HUES6 (cell line): ENCODE results near the gene SELPLG.
"Not testable (repeated sequence)": the region's sequence is repeated elsewhere in the genome, so short reads cannot be mapped to it uniquely, and the experiment has no call there.

Experiments used
- H3K27ac ChIP-seq: 2 replicates; pipeline ENCODE4 v1.7.0; 2013; ENCODE audit warnings: low read depth, mild to moderate bottlenecking, low read length, inconsistent platforms
- H3K27me3 ChIP-seq: 2 replicates; pipeline ENCODE4 v1.6.1; 2013; ENCODE audit warnings: low read length; ENCODE audit not compliant: control insufficient read depth, insufficient read depth
- H3K36me3 ChIP-seq: 2 replicates; pipeline ENCODE4 v1.6.1; 2013; ENCODE audit warnings: low read length; ENCODE audit not compliant: control insufficient read depth, insufficient read depth
- H3K4me1 ChIP-seq: 2 replicates; pipeline ENCODE4 v1.6.1; 2013; ENCODE audit warnings: low read length; ENCODE audit not compliant: control insufficient read depth, insufficient read depth
- H3K4me3 ChIP-seq: 2 replicates; pipeline ENCODE4 v1.5.1; 2013; ENCODE audit warnings: low read depth, low read length
- H3K9ac ChIP-seq: one replicate; pipeline ENCODE4 v1.6.1; 2013; ENCODE audit warnings: mild to moderate bottlenecking, low read length
- H3K9me3 ChIP-seq: 2 replicates; pipeline ENCODE4 v1.6.1; 2013; ENCODE audit warnings: low read depth, low read length; ENCODE audit not compliant: control insufficient read depth, insufficient read depth

The SELPLG gene

GRCh38 chr12:108574276-108574675 is 59.4 kb downstream of the SELPLG start:
- not testable (repeated sequence) for H3K36me3 ChIP-seq, H3K4me1 ChIP-seq

GRCh38 chr12:108573317-108573716 is 60.4 kb downstream of the SELPLG start:
- Histone ChIP-seq H3K4me1 (no peaks in the 10 kb centered on the region), H3K9me3 (no peaks in the 10 kb centered on the region)

More at GRCh38 chr12:108574276-108574675, 59.4 kb downstream of the SELPLG start:
- H3K9me3 ChIP-seq, H3K27me3 ChIP-seq, H3K27ac ChIP-seq, H3K9ac ChIP-seq, H3K4me3 ChIP-seq: not testable (repeated sequence)

GRCh38 chr12:108572166-108572790 is 61.4 kb downstream of the SELPLG start:
- no peak overlapping the region for H3K4me3 ChIP-seq
- H3K4me1 ChIP-seq: no peaks in the 10 kb centered on the region
- H3K27me3 ChIP-seq: no peaks in the 10 kb centered on the region
- no peaks in the 10 kb centered on the region for H3K9me3 ChIP-seq
- H3K27ac ChIP-seq: no peak overlapping the region
- no peak overlapping the region for H3K9ac ChIP-seq
- peaks cover 27% of the 10 kb centered on the region for H3K36me3 ChIP-seq

More at GRCh38 chr12:108573317-108573716, 60.4 kb downstream of the SELPLG start:
- H3K9ac ChIP-seq: no peak overlapping the region
- H3K27me3 ChIP-seq: no peaks in the 10 kb centered on the region
- H3K27ac ChIP-seq: no peak overlapping the region
- no peak overlapping the region for H3K4me3 ChIP-seq
- H3K36me3 ChIP-seq: peaks cover 17% of the 10 kb centered on the region
